ENCODE measurements around the gene ACLY.

GRCh38 chr17:41967141-41967920 is 48.6 kb upstream of the ACLY start:
- TF ChIP-seq CTCF (IDR thresholded peaks at IDR 0.05; ENCODE audit: insufficient read depth, low read depth, low read length) (no peak), EZH2 (IDR thresholded peaks at IDR 0.05; ENCODE audit: insufficient read depth, low read length) (no peak)

Data from astrocyte (in vitro differentiated cells and primary cell).